GM18498 (cell line): ENCODE data around the gene ZNF462.
"Not testable (repeated sequence)": the region's sequence is repeated elsewhere in the genome, so short reads cannot be mapped to it uniquely, and the experiment has no call there.

Source experiments
- ATAC-seq: cut with Tn5 transposase; IDR thresholded peaks from one replicate; pipeline ENCODE4 v1.9.1; 2021; ENCODE audit warnings: mild to moderate bottlenecking, moderate library complexity; ENCODE audit not compliant: unreplicated experiment

The ZNF462 gene

GRCh38 chr9:106961623-106962022 lies 98.7 kb downstream of the ZNF462 start:
- ATAC-seq = no peak

- no peak for ATAC-seq
Measured at GRCh38 chr9:106962122-106962521, 99.2 kb downstream of the ZNF462 start.

- ATAC-seq = no peak
Measured at GRCh38 chr9:106962615-106963363, 99.8 kb downstream of the ZNF462 start.

- ATAC-seq = no peak
Measured at GRCh38 chr9:106963684-106964083, 100.7 kb downstream of the ZNF462 start.

- peak; percentile 86 for ATAC-seq
Measured at GRCh38 chr9:106964329-106964728, 101.4 kb downstream of the ZNF462 start.

GRCh38 chr9:106964822-106965525 lies 102.0 kb downstream of the ZNF462 start:
- no peak for ATAC-seq

GRCh38 chr9:106966481-106966880 lies 103.5 kb downstream of the ZNF462 start:
- no peak for ATAC-seq

- no peak for ATAC-seq
Measured at GRCh38 chr9:106969696-106970095, 106.7 kb downstream of the ZNF462 start.

- ATAC-seq = no peak
Measured at GRCh38 chr9:106970219-106970975, 107.4 kb downstream of the ZNF462 start.

GRCh38 chr9:106970976-106971457 lies 108.1 kb downstream of the ZNF462 start:
- no peak for ATAC-seq

- no peak for ATAC-seq
Measured at GRCh38 chr9:106972082-106972481, 109.1 kb downstream of the ZNF462 start.

- ATAC-seq = no peak
Measured at GRCh38 chr9:106974341-106974740, 111.4 kb downstream of the ZNF462 start.

- ATAC-seq = no peak
Measured at GRCh38 chr9:106976772-106977171, 113.8 kb downstream of the ZNF462 start.

GRCh38 chr9:106980551-106981101 lies 117.7 kb downstream of the ZNF462 start:
- ATAC-seq = peak; percentile 39

- peak; percentile 81 for ATAC-seq
Measured at GRCh38 chr9:106981396-106982287, 118.7 kb downstream of the ZNF462 start.

GRCh38 chr9:106982636-106983035 lies 119.7 kb downstream of the ZNF462 start:
- no peak for ATAC-seq

- ATAC-seq = no peak
Measured at GRCh38 chr9:106983346-106983745, 120.4 kb downstream of the ZNF462 start.

GRCh38 chr9:106989904-106990303 lies 126.9 kb downstream of the ZNF462 start:
- not testable (repeated sequence) for ATAC-seq

- ATAC-seq = no peak
Measured at GRCh38 chr9:106992186-106992585, 129.2 kb downstream of the ZNF462 start.

- no peak for ATAC-seq
Measured at GRCh38 chr9:106993603-106994002, 130.6 kb downstream of the ZNF462 start.
